Stimulated activated CD4-positive, alpha-beta T cell treated with anti-CD3 and anti-CD28 coated beads, Interleukin-2, amount 100 ng/mL, for 48 hours (primary cell): ENCODE measurements around the gene FAM25A.
"Not testable (repeated sequence)": the region's sequence is repeated elsewhere in the genome, so short reads cannot be mapped to it uniquely, and the experiment has no call there.

Experiments
- DNase-seq, 2 donors: peaks; one replicate each; pipeline ENCODE4 v3.0.0-alpha.2; 2020

FAM25A gene

DNA sequence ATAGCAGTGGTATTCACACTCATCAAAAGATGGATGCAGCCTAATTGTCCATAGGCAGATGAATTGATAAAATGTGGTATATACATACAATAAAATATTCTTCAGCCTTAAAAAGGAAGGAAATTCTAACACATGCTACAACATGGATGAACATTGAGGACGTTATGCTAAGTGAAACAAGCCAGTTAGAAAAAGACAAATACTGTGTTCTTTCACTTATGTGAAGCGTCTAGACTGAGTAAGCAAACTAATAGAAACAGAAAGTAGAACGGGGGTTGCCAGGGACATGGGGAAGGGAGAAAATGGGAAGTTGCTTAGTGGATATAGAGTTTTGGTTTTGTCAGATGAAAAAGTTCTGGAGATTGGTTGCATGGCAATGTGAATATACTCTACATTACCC lies 6.6 kb upstream of the FAM25A start:
- not testable (repeated sequence) for DNase-seq

DNA sequence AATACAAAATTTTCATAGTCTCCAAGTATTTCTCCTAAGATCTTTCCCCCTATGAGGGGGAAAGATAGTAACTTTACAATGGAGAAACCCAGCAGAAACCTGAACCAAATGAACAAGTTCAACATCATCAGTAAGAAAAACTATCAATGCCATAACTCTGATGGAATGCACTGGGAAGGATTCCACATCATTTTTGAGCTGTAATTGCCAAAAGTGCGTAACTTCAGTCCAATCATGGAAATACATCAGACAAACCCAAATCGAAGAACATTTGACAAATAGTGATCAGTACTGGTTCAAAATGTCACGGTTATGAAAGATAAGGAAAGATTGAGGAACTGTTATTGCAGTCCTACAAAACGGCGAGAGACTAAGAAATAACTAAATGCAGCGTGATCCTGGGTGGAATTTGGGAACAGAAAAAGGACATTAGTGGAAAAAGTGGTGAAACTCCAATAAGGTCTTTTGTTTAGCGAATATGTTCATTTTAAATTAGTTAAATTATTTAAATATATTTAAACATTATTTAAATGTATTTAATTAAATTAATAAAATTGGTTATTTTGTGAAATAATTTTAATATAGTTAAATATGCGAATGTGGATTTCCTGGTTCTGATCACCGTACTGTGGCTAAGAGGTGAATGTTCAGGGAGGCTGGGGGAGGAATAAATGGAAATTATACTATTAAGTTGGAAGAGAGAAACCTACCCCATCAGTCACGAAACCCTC lies 4.9 kb upstream of the FAM25A start:
- DNase-seq = not testable (repeated sequence)

DNA sequence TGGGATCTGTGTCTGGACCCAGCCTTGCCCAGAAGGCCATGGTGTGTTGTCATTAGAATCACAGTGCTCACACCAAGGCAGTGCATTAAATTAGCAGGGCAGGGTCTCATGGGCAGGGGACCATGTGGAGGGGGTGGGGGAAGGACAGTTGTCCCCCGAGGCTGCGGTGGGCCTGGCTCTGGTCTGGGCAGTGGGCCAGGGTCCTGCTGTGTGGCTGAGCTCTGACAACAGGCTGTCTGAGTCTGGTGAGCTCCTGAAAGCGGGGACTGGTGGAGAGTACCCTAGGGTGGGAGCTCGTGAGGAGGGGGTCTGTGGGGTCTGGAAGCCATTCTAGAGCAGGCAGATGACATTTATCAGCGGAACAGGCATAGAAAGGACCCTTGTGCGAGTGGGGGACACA lies 2.0 kb upstream of the FAM25A start:
- not testable (repeated sequence) for DNase-seq

DNA sequence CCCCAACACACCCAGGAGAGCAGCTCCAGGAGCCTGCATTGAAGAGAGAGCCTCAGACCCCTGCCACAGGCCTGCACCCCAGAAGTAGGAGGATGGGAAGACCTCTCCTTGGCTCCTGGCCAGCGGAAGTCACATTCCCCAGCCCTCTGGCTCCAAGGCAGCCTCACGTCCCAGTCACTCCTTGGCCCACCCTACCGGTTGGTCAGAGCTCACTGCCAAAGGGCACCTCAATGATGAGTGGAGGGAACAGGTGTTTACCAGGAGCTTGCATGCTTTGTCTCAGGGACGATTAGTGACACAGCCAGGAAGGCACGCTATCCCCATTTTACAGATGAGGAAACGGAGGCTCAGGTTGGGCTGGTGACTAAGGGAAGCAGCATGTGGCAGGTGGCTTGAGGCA lies 1.0 kb upstream of the FAM25A start:
- not testable (repeated sequence) for DNase-seq

DNA sequence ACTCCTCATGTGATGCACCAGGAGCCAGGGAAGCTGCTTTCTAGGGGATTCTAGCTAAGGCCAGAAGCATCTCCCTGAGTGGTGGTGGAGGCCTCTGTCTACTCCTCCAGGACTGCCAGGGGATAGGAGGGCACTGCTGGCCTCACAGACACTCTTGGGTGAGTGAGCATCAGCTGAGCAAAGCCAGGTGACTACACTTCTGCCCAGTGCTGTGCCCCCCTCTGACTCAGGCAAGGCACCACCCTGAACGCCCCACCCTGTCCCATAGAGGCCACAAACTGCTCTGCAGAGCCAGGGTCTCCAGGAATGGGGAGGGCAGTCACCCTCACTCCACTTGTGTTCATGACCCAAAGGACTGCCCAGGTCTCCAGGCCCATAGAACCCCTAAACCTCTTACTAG lies 590 bp upstream of the FAM25A start:
- not testable (repeated sequence) for DNase-seq

DNA sequence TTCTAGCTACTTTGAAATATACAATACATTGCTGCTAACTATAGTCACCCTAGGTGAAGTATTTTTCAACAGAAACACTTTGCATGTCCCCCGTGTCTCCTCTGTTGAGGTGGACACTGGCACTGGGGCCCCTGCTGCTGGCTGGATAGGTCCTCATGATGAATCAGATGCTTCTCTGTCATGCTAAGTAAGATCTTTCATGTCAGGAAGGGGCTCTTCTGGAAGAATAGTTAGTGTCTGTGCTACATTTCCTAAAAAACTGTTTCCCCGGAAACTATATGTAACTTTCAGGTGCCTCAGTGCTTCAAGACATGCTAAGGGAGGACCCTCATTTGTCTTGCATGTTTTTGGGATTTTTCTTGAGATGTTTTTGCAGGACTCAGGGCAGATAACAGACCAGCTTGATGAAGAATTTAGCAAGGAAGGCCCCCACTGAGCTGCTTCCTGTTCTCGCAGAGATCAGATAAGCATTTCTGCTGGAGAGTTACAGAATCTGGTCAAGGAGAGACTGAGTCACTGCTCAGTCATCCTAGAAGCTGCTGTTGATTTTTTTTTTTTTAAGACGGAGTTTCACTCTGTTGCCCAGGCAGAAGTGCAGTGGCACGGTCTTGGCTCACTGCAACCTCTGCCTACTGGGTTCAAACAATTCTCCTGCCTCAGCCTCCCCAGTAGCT lies 5.3 kb downstream of the FAM25A start:
- peak in 1 of 2 donors; percentile 5 for DNase-seq

DNA sequence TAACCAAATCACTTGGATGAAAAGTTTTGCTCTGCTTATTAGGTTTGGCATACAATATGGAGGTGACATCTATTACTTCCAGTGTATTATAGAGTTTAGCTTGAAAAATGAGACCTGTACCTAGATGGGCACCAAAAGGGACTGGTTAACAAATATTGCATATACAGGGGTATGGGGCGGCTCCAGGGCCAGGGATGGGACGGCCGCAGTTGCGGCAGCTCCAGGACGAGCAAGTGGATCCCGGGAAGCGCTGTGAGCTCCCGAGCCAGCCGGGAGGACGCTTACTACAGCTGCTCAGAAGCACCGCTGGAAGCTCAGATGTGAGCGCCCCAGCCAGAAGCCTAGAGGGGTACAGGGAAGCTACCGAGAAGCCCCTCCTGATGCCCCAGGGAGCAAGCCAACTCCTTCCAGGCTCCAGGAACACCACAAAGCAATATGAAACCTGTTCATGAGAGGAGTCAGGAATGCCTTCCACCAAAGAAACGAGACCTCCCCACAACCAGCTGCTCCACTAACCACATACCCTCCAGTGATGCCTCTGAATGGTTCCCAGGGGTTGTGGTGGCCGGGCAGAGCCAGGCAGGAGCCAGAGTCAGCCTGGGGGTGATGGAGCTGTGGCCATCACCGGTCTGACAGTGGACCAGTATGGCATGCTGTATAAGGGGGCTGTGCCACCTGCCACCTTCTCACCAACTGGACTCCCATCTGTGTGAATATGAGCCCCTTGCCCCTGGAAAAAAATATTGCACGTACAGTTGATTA lies 6.8 kb downstream of the FAM25A start:
- DNase-seq = not testable (repeated sequence)

DNA sequence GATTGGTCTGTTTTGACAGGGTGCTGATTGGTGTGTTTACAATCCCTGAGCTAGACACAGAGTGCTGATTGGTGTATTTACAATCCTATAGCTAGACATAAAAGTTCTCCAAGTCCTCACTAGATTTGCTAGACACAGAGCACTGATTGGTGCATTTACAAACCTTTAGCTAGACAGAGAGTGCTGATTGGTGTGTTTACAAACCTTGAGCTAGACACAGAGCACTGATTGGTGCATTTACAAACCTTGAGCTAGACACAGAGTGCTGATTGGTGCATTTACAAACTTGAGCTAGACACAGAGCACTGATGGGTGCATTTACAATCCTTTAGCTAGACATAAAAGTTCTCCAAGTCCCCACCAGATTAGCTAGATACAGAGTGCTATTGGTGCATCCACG lies 10.3 kb downstream of the FAM25A start:
- DNase-seq = not testable (repeated sequence)

DNA sequence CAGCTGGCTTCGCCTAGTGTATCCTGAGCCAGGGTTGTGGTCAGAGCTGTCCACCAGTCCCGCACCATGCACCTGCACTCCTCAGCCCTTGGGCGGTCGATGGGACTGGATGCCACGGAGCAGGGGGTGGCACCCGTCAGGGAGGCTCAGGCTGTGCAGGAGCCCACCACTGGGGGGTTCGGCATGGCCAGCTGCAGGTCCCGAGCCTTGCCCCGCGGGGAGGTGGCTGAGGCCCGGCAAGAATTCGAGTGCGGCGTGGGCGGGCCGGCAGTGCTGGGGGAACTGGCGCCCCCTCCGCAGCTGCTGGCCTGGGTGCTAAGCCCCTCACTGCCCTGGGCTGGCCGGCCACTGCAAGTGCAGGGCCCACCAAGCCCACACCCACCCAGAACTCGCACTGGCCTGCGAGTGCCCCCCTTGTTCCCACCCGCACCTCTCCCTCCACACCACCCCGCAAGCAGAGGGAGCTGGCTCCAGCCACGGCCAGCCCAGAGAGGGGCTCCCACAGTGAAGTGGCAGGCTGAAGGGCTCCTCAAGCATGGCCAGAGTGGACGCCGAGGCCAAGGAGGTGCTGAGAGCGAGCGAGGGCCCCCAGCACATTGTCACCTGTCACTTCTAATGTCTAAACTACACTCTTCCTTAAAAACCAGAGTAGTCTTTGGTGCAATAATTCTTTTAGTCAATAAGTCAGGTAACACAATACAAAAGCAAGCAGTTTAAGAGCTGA lies 11.0 kb downstream of the FAM25A start:
- no peak for DNase-seq

DNA sequence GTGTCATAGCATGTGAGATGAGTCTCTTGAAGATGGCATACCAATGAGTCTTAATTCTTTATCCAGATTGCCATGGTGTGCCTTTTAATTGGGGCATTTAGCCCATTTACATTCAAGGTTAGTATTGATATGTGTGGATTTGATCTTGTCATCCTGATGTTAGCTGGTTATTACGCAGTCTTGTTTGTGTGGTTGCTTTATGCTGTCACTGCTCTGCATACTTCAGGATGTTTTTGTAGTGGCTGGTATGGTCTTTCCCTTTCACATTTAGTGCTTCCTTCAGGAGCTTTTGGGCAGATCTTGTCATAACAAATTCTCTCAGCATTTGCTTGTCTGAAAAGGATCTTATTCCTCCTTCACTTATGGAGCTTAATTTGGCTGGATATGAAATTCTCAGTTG lies 16.5 kb downstream of the FAM25A start:
- no peak for DNase-seq

DNA sequence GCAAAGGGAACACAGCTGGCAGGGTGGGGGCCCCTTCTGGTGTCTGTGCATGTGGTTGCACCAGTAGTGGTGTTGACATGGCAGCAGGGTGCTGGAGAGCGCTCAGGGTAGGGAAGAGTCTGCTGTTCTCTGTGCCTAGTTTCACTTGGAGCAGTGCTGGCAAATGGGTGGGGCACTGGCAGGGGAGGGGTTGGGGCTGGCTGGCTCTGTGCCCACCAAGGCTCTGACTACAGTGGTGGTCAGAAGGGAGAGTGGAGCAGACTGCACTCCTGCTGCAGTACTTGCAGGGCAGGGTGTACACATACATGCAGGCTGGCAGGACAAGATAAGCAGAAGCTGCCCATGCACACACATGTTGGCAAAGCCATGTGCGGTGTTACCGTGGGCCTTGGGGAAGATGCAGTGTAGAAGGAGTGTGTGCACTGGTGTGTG lies 18.2 kb downstream of the FAM25A start:
- DNase-seq = no peak

DNA sequence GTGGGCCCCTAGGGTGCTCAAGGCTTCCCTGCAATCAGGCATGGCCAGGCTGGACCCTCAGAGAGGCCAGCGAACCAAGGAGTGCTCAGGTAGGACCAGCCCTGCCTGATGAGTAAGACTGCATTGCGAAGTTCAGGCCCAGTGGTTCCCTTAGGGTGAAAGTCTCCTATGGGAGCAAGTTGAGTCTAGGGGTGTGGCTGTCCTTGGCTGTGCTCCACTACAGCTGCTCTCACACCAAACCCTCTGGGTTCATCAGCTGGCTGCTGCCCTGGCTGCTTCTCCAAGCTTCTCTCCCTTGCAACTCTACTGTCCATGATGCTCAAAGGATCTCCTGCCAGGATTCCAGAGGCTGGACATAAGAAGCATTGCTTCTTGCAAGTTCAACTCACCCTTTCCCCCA lies 18.7 kb downstream of the FAM25A start:
- no peak for DNase-seq

DNA sequence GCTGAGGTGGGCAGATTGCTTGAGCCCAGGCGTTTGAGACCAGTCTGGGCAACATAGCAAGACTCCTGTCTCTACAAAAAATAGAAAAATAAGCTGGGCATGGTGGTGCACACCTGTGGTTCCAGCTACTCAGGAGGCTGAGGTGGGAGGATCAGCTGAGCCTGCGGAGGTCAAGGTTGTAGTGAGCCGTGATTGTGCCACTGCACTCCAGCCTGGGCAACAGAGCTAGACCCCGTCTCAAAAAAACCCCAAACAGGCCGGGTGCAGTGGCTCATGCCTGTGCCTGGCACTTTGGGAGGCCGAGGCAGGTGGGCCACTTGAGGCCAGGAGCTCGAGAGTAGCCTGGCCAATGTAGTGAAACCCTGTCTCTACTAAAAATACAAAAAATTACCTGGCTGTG lies 23.5 kb downstream of the FAM25A start:
- DNase-seq = not testable (repeated sequence)

DNA sequence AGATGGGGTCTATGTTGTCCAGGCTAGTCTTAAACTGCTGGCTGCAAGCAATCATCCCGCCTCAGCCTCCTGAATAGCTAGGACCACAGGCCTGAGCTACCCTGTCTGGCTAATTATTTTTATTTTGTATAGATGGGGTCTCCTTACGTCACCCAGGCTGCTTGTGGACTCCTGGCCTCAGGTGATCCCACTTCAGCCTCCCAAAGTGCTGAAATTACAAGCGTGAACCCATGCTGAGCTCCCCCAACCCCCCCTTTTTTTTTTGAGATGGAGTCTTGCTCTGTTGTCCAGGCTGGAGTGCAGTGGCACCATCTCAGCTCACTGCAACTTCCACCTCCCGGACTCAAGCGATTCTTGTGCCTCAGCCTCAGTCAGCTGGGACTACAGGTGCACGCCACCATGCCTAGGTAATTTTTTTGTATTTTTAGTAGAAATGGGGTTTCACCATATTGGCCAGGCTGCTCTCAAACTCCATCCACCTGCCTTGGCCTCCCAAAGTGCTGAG lies 25.4 kb downstream of the FAM25A start:
- DNase-seq = no peak

DNA sequence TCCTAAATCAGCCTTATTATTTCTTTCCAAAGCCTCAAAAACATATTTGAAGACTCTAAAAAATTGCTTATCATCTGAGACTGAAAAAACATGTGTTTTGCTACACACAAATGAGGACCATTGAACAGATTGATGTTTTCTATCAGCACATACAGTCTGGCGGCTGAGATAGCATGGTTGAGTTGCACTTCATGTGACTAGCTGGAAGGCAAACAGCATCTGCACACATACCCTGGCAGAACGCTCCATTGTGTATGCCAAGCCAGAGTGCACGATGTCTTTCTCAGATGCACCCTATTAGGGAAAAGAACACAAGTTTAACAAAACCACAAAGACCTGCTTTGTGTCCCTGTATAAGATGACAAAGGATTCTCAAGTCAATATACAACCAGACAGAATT lies 33.0 kb downstream of the FAM25A start:
- DNase-seq = no peak

DNA sequence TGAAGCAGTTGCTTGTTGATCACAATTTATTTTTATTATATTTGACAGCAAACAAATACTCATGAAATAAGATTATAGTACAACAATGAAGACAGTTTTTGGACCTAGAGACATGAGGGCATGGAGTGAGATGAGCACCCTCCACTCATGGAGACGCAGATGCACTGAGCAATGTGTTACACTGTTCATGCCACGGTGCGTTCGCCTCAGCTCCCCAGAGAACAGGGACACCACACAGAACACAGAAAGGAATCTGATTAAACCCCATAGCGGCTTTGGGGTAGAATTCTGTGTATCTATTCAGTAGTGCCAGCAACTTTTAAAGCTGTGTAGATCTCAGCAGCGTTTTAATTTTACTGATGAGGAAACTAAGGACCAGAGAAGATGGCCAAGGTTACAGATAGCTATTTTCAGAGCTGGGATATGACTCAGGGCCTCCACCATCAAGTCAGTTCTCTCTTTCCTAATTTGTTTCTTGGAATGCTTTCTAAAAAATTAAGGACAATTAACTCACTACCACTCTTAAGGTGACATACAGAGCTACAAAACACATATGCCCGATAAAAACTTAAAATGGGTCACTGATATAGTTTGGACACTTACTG lies 33.6 kb downstream of the FAM25A start:
- DNase-seq = no peak

DNA sequence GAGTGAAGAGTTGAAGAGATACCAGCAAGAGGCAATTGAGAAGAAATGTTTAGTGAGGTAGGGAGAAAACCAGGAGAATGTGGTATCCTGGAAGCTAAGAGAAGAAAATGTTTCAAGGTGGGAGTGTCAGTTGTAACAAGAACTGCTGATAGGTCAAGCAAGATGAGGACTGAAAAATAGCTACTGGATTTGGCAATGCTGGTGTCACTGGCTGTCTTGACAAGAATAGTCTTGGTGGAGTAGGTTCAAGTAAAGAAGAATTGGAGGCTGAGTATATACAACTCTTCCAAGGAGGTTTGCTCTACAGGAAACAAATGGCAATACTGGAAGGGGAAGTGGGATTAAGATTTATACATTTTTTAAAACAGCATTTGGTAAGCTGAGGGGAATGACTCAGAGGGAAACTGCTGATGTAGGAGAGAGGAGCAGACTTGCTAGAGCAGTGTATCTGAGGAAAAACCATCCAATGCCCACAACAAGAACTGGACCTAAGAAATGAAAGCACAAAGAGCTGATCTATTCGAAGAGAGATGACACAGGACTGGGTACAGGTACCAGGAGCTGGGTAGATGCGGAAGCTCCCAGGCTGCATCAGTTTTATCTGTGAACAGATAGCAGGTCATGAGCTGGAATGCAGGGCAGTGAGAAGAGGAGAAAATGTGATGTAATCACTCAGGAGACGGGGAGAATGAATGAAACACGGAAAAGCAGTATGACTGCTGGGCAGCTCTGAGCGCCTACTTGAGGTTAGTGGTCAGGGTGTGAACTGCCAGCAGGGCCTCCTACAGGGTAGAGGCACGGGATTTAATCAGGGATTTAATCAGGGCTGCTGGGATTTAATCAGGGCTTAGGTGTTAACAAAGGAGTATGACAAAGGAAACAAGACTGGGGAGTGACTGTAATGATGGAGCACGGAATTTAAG lies 34.5 kb downstream of the FAM25A start:
- peak in 1 of 2 donors; percentile 2 for DNase-seq

DNA sequence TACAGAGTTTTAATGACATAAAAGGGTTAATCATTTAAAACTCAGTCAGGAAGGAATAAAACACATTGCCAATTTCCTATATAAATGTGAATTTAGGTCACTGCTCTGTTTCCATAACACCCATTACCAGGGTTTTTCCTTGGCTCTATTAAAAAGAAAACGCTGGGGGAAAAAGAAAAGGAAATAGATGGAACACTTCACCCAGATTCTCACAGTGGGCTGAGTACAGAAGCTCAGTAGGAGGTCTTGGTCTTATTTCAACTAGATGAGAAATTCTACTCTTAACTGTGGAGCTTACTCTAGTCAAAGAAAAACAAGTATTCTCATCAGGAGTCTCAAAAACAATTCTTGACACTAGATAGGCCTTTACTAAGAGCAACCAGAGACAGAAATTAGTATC lies 38.1 kb downstream of the FAM25A start:
- DNase-seq = no peak

DNA sequence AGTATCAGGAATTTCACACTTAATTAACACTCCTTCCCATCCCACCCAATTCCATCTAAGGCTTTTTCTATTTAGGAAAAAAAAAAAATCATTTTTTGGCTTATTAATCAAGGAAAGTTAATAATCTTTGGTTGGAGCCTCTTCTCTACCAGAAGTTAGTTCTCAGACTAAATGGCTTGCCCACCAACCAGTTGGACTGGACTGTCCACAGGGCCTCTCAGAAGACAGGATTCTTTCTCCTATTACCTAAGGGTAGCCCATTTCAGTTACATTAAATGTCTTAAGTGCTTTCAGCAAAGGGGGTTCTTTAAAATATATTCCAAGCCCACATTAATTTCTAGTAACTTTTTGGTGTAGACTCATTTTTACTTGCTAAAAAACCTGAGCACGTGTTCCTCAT lies 39.3 kb downstream of the FAM25A start:
- no peak for DNase-seq

DNA sequence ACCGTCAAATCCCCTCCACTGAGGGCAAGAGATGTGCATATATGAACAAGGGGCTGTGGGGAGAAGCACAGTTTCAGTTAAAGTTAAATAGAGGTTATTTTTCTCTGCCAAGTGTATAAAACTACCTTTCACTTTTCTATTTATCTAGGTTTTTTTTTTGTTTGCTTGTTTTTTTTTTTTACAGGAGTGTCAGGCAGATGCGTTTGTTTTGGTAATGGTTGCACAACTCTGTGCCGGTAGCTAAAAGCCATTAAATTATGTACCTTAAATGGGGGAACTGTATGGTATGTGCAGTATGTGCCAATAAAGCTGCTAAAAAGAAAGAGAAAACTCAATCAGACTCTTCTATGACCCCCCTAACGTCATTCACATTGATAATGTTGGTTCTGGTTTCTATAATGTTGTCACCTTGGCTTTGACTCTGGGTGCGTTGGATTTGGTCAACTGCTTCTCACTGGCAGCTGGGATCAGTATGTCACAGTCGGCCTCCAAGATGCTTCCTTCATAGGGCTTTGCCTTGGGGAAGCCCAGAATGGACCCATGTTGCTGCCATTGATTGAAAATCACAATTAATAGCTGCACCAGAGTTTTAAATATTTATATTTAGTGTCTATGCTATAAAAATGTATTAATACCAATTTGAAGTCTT lies 40.3 kb downstream of the FAM25A start:
- no peak for DNase-seq

DNA sequence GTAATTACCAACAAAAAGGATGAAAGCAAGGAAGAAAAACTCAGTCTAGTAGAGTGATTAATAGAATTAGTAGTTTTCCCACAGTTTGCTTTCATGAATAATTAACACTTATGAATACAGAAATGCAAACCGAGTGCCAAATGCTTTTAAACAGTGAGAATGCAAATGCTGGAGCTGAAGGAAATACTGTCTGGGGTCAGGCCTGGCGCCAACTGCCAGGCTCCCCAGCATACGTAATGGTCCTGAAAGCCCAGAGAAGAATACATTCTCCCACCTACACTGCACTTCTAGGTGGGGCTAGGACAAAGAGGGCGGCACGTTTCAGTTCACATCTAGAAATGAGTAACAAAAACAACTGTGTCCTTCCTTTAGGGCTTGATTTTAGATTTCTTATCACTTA lies 44.6 kb downstream of the FAM25A start:
- no peak for DNase-seq
